ENCODE data around the gene SLC31A1.

The SLC31A1 gene

DNA sequence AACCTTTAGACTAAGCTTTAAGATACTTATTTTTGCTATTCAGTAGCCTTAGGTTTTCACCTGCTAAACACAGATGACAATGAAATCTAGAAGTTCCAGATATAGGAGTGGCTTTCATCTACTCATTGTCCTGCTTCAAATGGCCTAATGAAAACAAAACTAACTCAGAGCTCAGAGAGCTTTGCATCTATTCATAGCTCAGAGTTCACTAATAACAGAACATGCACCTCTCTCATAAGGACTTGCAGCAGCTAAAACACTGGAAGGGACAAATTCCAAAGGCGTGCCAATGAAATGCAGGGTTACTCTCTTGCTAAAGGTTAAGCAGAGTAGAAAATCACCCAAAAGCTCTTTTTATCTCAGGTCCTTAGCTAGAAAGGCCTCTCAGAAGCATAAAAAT is 41.5 kb upstream of the SLC31A1 start (continued):
- TF ChIP-seq, protein P1, sequence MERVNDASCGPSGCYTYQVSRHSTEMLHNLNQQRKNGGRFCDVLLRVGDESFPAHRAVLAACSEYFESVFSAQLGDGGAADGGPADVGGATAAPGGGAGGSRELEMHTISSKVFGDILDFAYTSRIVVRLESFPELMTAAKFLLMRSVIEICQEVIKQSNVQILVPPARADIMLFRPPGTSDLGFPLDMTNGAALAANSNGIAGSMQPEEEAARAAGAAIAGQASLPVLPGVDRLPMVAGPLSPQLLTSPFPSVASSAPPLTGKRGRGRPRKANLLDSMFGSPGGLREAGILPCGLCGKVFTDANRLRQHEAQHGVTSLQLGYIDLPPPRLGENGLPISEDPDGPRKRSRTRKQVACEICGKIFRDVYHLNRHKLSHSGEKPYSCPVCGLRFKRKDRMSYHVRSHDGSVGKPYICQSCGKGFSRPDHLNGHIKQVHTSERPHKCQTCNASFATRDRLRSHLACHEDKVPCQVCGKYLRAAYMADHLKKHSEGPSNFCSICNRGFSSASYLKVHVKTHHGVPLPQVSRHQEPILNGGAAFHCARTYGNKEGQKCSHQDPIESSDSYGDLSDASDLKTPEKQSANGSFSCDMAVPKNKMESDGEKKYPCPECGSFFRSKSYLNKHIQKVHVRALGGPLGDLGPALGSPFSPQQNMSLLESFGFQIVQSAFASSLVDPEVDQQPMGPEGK (CRISPR knock-in tag; IDR thresholded peaks at IDR 0.05; ENCODE audit: borderline replicate concordance): no peak
- TF ChIP-seq OSR1 (CRISPR knock-in tag; IDR thresholded peaks at IDR 0.05) (no peak), ZNF8 (CRISPR knock-in tag; IDR thresholded peaks at IDR 0.05) (no peak)

DNA sequence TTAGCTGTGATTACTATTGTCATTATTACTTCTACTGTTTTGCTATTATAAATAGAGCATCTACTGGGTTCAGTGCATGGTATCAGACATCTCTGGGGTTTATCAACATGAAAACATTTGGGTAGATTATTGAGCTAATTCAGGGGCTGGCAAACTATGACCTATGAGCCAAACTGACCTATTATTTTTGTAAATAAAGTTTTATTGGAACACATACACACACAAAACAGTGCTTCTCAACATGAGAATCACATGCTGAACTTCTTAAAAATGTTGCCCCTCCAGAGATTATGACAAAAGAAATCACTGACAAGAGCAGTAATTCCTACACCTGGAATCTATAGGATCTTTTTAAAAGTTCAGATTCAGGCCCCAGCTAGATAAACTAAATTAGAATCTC is 40.2 kb upstream of the SLC31A1 start:
- no peak for ATAC-seq
- no peak for TF ChIP-seq ESRRG (CRISPR knock-in tag; IDR thresholded peaks at IDR 0.05)
- no peak for TF ChIP-seq ZFP3 (CRISPR knock-in tag; IDR thresholded peaks at IDR 0.05)
- TF ChIP-seq ZNF8 (CRISPR knock-in tag; IDR thresholded peaks at IDR 0.05): no peak
- TF ChIP-seq OSR1 (CRISPR knock-in tag; IDR thresholded peaks at IDR 0.05): no peak

DNA sequence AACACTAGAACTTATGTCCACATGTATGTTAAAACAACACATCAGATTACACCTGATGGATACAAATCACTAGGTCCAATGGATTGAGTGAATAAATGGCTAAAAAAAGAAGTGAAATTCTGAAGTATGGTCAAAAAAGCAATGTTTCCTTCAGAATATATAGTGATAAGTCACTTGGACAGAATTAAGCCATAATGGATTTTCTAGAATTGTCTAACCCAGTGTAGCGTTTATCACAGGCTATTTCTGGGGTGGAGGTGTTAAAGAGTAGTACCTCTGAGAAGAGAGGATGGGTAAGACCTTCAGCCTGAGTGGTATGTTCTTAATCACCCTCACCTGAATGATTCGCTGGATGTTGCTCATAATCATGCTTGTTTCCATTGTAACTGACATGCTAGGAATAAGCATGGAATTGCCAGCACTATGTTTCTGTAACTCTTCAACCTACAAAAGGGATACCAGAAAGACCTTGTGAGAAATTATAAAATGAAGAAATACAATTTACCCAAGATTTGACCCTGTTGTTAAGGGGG is 37.3 kb upstream of the SLC31A1 start:
- ATAC-seq: no peak
- TF ChIP-seq ZFP3 (CRISPR knock-in tag; IDR thresholded peaks at IDR 0.05) (no peak), ZNF8 (CRISPR knock-in tag; IDR thresholded peaks at IDR 0.05) (no peak), ARNTL (CRISPR knock-in tag; IDR thresholded peaks at IDR 0.05; ENCODE audit: borderline replicate concordance, low read depth) (no peak), OSR1 (CRISPR knock-in tag; IDR thresholded peaks at IDR 0.05) (no peak), ZNF565 (CRISPR knock-in tag; conservative IDR thresholded peaks at IDR 0.05; ENCODE audit: low read depth) (no peak), PPARA (CRISPR knock-in tag; IDR thresholded peaks at IDR 0.05; ENCODE audit: borderline replicate concordance) (no peak), CSDC2 (CRISPR knock-in tag; IDR thresholded peaks at IDR 0.05) (no peak), SNAI2 (CRISPR knock-in tag; IDR thresholded peaks at IDR 0.05) (no peak)
- TF ChIP-seq, protein P2, sequence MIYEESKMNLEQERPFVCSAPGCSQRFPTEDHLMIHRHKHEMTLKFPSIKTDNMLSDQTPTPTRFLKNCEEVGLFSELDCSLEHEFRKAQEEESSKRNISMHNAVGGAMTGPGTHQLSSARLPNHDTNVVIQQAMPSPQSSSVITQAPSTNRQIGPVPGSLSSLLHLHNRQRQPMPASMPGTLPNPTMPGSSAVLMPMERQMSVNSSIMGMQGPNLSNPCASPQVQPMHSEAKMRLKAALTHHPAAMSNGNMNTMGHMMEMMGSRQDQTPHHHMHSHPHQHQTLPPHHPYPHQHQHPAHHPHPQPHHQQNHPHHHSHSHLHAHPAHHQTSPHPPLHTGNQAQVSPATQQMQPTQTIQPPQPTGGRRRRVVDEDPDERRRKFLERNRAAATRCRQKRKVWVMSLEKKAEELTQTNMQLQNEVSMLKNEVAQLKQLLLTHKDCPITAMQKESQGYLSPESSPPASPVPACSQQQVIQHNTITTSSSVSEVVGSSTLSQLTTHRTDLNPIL (CRISPR knock-in tag; IDR thresholded peaks at IDR 0.05; ENCODE audit: low read depth): no peak
- TF ChIP-seq, protein P3, sequence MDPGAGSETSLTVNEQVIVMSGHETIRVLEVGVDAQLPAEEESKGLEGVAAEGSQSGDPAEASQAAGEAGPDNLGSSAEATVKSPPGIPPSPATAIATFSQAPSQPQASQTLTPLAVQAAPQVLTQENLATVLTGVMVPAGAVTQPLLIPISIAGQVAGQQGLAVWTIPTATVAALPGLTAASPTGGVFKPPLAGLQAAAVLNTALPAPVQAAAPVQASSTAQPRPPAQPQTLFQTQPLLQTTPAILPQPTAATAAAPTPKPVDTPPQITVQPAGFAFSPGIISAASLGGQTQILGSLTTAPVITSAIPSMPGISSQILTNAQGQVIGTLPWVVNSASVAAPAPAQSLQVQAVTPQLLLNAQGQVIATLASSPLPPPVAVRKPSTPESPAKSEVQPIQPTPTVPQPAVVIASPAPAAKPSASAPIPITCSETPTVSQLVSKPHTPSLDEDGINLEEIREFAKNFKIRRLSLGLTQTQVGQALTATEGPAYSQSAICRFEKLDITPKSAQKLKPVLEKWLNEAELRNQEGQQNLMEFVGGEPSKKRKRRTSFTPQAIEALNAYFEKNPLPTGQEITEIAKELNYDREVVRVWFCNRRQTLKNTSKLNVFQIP (CRISPR knock-in tag; IDR thresholded peaks at IDR 0.05; ENCODE audit: borderline replicate concordance, low read depth): no peak
- TF ChIP-seq, protein P4, sequence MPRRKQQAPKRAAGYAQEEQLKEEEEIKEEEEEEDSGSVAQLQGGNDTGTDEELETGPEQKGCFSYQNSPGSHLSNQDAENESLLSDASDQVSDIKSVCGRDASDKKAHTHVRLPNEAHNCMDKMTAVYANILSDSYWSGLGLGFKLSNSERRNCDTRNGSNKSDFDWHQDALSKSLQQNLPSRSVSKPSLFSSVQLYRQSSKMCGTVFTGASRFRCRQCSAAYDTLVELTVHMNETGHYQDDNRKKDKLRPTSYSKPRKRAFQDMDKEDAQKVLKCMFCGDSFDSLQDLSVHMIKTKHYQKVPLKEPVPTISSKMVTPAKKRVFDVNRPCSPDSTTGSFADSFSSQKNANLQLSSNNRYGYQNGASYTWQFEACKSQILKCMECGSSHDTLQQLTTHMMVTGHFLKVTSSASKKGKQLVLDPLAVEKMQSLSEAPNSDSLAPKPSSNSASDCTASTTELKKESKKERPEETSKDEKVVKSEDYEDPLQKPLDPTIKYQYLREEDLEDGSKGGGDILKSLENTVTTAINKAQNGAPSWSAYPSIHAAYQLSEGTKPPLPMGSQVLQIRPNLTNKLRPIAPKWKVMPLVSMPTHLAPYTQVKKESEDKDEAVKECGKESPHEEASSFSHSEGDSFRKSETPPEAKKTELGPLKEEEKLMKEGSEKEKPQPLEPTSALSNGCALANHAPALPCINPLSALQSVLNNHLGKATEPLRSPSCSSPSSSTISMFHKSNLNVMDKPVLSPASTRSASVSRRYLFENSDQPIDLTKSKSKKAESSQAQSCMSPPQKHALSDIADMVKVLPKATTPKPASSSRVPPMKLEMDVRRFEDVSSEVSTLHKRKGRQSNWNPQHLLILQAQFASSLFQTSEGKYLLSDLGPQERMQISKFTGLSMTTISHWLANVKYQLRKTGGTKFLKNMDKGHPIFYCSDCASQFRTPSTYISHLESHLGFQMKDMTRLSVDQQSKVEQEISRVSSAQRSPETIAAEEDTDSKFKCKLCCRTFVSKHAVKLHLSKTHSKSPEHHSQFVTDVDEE (CRISPR knock-in tag; IDR thresholded peaks at IDR 0.05): no peak

DNA sequence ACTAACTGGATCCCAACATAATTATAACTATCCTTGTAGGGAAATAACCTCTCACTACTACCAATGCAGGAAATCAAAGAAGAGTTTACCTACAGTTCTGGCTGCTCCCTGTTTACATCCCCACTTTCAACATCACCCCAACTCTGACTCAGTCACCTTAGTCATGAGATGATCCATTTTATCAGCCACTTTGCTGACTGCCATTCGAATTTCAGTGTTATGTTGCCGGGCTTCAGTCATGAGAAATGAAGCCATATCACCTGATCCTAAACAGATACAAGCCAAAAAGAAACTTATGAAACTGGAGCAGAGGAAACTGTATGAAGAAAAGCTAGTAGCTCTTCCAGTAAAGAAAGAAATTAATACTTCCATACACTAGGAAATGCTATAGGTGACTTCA is 36.8 kb upstream of the SLC31A1 start:
- no peak for ATAC-seq
- TF ChIP-seq ZNF70 (CRISPR knock-in tag; IDR thresholded peaks at IDR 0.05): no peak
- no peak for TF ChIP-seq RARB (CRISPR knock-in tag; IDR thresholded peaks at IDR 0.05)
- no peak for TF ChIP-seq ARNTL (CRISPR knock-in tag; IDR thresholded peaks at IDR 0.05; ENCODE audit: borderline replicate concordance, low read depth)
- TF ChIP-seq, protein P4 (CRISPR knock-in tag; IDR thresholded peaks at IDR 0.05): no peak
- TF ChIP-seq, protein P2 (CRISPR knock-in tag; IDR thresholded peaks at IDR 0.05; ENCODE audit: low read depth): no peak
- no peak for TF ChIP-seq CSDC2 (CRISPR knock-in tag; IDR thresholded peaks at IDR 0.05)
- TF ChIP-seq, protein P5, sequence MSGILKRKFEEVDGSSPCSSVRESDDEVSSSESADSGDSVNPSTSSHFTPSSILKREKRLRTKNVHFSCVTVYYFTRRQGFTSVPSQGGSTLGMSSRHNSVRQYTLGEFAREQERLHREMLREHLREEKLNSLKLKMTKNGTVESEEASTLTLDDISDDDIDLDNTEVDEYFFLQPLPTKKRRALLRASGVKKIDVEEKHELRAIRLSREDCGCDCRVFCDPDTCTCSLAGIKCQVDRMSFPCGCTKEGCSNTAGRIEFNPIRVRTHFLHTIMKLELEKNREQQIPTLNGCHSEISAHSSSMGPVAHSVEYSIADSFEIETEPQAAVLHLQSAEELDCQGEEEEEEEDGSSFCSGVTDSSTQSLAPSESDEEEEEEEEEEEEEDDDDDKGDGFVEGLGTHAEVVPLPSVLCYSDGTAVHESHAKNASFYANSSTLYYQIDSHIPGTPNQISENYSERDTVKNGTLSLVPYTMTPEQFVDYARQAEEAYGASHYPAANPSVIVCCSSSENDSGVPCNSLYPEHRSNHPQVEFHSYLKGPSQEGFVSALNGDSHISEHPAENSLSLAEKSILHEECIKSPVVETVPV (CRISPR knock-in tag; IDR thresholded peaks at IDR 0.05): no peak
- TF ChIP-seq BACH2 (CRISPR knock-in tag; IDR thresholded peaks at IDR 0.05; ENCODE audit: borderline replicate concordance): no peak
- no peak for TF ChIP-seq ZC3H10 (CRISPR knock-in tag; IDR thresholded peaks at IDR 0.05)
- TF ChIP-seq, protein P1 (CRISPR knock-in tag; IDR thresholded peaks at IDR 0.05; ENCODE audit: borderline replicate concordance): no peak
- TF ChIP-seq SNAI2 (CRISPR knock-in tag; IDR thresholded peaks at IDR 0.05): no peak
- TF ChIP-seq PPARA (CRISPR knock-in tag; IDR thresholded peaks at IDR 0.05; ENCODE audit: borderline replicate concordance): no peak
- TF ChIP-seq ESRRG (CRISPR knock-in tag; IDR thresholded peaks at IDR 0.05): no peak
